GM12878 (cell line): ENCODE results near the gene XRCC4. TPM values are rescaled to one million over a fixed set of nuclear protein-coding genes. Genes with fewer than 3 reads are reported as not detected.

Experiments used
- BMI1 ChIP-seq: fragments of 450-650 bp; IDR thresholded peaks from 2 replicates; pipeline ENCODE4 v1.6.1; 2016; ENCODE audit warnings: mild to moderate bottlenecking, moderate library complexity, borderline replicate concordance
- BRCA1 ChIP-seq: IDR thresholded peaks from 2 replicates; pipeline ENCODE4 v1.6.1; 2011; ENCODE audit warnings: low read depth, low read length, improper control_type of control experiment
- CBX3 ChIP-seq: fragments of 200-600 bp; sonication (generic); IDR thresholded peaks from 2 replicates; pipeline ENCODE4 v1.6.1; 2016; ENCODE audit warnings: low read depth, borderline replicate concordance
- EP300 ChIP-seq, 2 experiments: fragments of 150-350 bp in 1 of 2; IDR thresholded peaks; 2 replicates each; pipeline ENCODE4 v1.6.1; 2011 to 2012; ENCODE audit warnings: low read depth in 2 of 2, low read length in 2 of 2, borderline replicate concordance in 1 of 2, improper control_type of control experiment in 1 of 2, inconsistent platforms in 1 of 2; ENCODE audit not compliant: control insufficient read depth in 1 of 2
- HDAC6 ChIP-seq: fragments of 200-600 bp; sonication (generic); IDR thresholded peaks from one replicate; pipeline ENCODE4 v1.8.0; 2017; ENCODE audit warnings: antibody characterized with exemption; ENCODE audit not compliant: unreplicated experiment
- IKZF2 ChIP-seq, 2 experiments: fragments of 450-650 bp; IDR thresholded peaks; 2 replicates each; pipeline ENCODE4 v1.6.1; 2017; ENCODE audit warnings: mild to moderate bottlenecking in 2 of 2, moderate library complexity in 2 of 2
- LARP7 ChIP-seq: fragments of 450-650 bp; IDR thresholded peaks from 2 replicates; pipeline ENCODE4 v1.6.1; 2017; ENCODE audit warnings: mild to moderate bottlenecking
- MYC ChIP-seq: IDR thresholded peaks from 2 replicates; pipeline ENCODE4 v1.6.1; 2011; ENCODE audit warnings: mild to moderate bottlenecking, low read length, moderate library complexity, inconsistent platforms; ENCODE audit not compliant: insufficient read depth, insufficient replicate concordance, insufficient read length, severe bottlenecking
- NFYB ChIP-seq: IDR thresholded peaks from 2 replicates; pipeline ENCODE4 v1.6.1; 2011; ENCODE audit warnings: low read depth, mild to moderate bottlenecking, low read length, improper control_type of control experiment, moderate library complexity; ENCODE audit not compliant: insufficient read depth
- NR2C2 ChIP-seq: IDR thresholded peaks from 2 replicates; pipeline ENCODE4 v1.6.1; 2011; ENCODE audit warnings: borderline replicate concordance, low read depth; ENCODE audit not compliant: control insufficient read depth, insufficient read length
- SMAD5 ChIP-seq: IDR thresholded peaks from 2 replicates; pipeline ENCODE4 v1.6.1; 2016; ENCODE audit warnings: antibody characterized with exemption, low read depth
- SREBF1 ChIP-seq: IDR thresholded peaks from 2 replicates; pipeline ENCODE4 v1.6.1; 2012; ENCODE audit warnings: mild to moderate bottlenecking, low read length
- polyA plus RNA-seq, 11 experiments: library from polyadenylated mRNA; depleted of rRNA in 4 of 11; unstranded in 6 of 11; stranded (reverse) in 5 of 11; fragments of >200 nt; fragmentation: Nextera tagmentation in 4 of 11; fragmentation: Illumina TruSeq in 1 of 11; extraction: Ambion mirVana in 4 of 11; extraction: Trizol in 1 of 11; gene quantifications; 1 replicate in 1 of 11; 2 replicates in 10 of 11; pipeline versions ENCODE4 v1.2.1 to v1.2.3, GENCODE V29; 2011 to 2016; ENCODE audit warnings: inconsistent platforms in 2 of 11, missing spikeins in 2 of 11, low read depth in 1 of 11
- total RNA-seq, 4 experiments: library from RNA; depleted of rRNA in 3 of 4; stranded (reverse); fragments of >200 nt in 3 of 4; fragmentation: Illumina TruSeq in 1 of 4; extraction: Trizol in 1 of 4; gene quantifications; 2 replicates each; pipeline versions ENCODE4 v1.2.1 to v1.2.3, GENCODE V29; 2013 to 2021
- TF ChIP-seq, protein P1 (sequence below): IDR thresholded peaks from 2 replicates; pipeline ENCODE4 v1.6.1; 2012; ENCODE audit warnings: mild to moderate bottlenecking, low read depth, low read length
- TF ChIP-seq, protein P2 (sequence below): fragments of 450-650 bp; formaldehyde crosslinking; IDR thresholded peaks from 2 replicates; pipeline ENCODE4 v1.5.0; 2022; ENCODE audit warnings: mild to moderate bottlenecking, missing genetic modification characterization
- TF ChIP-seq, protein P3 (sequence below): IDR thresholded peaks from 2 replicates; pipeline ENCODE4 v1.6.1; 2011; ENCODE audit warnings: low read depth, mild to moderate bottlenecking, low read length, moderate library complexity, borderline replicate concordance; ENCODE audit errors: extremely low read depth

The XRCC4 gene
- total and polyA plus RNA-seq, 10 of the 15 experiments (the other 5 are each of a cell fraction or from before 2014, with no cell fraction given): 12.1 to 53.6 (median 25.8) TPM

DNA sequence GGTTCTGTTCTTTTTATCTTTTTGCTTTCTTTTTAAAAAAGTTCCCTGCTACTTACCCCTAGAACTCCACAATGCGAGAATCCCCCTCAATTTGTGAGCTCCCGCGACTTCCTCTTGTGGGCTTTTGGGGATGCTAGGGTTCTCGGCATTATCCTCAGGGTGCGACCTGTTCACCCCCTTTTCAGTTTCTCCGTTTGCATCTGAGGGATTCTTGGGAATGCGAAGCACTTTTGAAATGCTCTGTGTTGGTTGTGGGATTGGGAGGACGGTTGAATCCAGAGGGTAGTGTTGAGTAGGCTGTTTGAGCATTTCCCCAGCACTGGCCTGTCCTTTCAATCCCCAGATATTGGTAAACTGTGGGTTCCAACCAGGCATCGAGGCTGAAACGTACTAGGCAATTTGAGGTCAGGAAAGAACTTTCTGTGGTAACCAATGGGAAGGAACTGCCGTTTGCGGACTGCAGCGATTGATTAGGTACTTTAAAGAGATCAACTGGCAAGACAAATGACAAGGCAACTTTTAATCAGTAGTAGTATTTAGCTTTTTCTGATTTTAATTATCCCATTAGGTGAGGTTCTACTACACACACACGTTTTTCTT is 415 bp downstream of the XRCC4 start (continued):
- TF ChIP-seq, protein P1, sequence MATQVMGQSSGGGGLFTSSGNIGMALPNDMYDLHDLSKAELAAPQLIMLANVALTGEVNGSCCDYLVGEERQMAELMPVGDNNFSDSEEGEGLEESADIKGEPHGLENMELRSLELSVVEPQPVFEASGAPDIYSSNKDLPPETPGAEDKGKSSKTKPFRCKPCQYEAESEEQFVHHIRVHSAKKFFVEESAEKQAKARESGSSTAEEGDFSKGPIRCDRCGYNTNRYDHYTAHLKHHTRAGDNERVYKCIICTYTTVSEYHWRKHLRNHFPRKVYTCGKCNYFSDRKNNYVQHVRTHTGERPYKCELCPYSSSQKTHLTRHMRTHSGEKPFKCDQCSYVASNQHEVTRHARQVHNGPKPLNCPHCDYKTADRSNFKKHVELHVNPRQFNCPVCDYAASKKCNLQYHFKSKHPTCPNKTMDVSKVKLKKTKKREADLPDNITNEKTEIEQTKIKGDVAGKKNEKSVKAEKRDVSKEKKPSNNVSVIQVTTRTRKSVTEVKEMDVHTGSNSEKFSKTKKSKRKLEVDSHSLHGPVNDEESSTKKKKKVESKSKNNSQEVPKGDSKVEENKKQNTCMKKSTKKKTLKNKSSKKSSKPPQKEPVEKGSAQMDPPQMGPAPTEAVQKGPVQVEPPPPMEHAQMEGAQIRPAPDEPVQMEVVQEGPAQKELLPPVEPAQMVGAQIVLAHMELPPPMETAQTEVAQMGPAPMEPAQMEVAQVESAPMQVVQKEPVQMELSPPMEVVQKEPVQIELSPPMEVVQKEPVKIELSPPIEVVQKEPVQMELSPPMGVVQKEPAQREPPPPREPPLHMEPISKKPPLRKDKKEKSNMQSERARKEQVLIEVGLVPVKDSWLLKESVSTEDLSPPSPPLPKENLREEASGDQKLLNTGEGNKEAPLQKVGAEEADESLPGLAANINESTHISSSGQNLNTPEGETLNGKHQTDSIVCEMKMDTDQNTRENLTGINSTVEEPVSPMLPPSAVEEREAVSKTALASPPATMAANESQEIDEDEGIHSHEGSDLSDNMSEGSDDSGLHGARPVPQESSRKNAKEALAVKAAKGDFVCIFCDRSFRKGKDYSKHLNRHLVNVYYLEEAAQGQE: no peak
- peak; percentile 71 for TF ChIP-seq NFYB
- no peak for TF ChIP-seq HDAC6
- TF ChIP-seq, protein P2, sequence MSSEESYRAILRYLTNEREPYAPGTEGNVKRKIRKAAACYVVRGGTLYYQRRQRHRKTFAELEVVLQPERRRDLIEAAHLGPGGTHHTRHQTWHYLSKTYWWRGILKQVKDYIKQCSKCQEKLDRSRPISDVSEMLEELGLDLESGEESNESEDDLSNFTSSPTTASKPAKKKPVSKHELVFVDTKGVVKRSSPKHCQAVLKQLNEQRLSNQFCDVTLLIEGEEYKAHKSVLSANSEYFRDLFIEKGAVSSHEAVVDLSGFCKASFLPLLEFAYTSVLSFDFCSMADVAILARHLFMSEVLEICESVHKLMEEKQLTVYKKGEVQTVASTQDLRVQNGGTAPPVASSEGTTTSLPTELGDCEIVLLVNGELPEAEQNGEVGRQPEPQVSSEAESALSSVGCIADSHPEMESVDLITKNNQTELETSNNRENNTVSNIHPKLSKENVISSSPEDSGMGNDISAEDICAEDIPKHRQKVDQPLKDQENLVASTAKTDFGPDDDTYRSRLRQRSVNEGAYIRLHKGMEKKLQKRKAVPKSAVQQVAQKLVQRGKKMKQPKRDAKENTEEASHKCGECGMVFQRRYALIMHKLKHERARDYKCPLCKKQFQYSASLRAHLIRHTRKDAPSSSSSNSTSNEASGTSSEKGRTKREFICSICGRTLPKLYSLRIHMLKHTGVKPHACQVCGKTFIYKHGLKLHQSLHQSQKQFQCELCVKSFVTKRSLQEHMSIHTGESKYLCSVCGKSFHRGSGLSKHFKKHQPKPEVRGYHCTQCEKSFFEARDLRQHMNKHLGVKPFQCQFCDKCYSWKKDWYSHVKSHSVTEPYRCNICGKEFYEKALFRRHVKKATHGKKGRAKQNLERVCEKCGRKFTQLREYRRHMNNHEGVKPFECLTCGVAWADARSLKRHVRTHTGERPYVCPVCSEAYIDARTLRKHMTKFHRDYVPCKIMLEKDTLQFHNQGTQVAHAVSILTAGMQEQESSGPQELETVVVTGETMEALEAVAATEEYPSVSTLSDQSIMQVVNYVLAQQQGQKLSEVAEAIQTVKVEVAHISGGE (CRISPR knock-in tag): no peak
- no peak for TF ChIP-seq BMI1
- TF ChIP-seq MYC: no peak
- no peak for TF ChIP-seq SMAD5
- TF ChIP-seq EP300 (IDR thresholded peaks at IDR 0.05; ENCODE audit: borderline replicate concordance in 1 of 2, control insufficient read depth in 1 of 2, low read depth in 2 of 2, low read length in 2 of 2): no peak
- TF ChIP-seq IKZF2 (IDR thresholded peaks at IDR 0.05): peak; percentile 51 to 52; a peak in 2 of 4 replicates
- TF ChIP-seq, protein P3, sequence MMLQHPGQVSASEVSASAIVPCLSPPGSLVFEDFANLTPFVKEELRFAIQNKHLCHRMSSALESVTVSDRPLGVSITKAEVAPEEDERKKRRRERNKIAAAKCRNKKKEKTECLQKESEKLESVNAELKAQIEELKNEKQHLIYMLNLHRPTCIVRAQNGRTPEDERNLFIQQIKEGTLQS: no peak
- no peak for TF ChIP-seq LARP7
- no peak for TF ChIP-seq SREBF1
- no peak for TF ChIP-seq CBX3
- no peak for TF ChIP-seq BRCA1
- no peak for TF ChIP-seq NR2C2
